ENCODE data around the gene ZBTB21.

- TF ChIP-seq CTCF (IDR thresholded peaks at IDR 0.05) (no peak), POLR2A (IDR thresholded peaks at IDR 0.05) (no peak), POLR2AphosphoS5 (IDR thresholded peaks at IDR 0.05) (no peak), EP300 (IDR thresholded peaks at IDR 0.05) (no peak)
Observed at GRCh38 chr21:41977034-41977950, 32.9 kb downstream of the ZBTB21 start.

Data from stomach (tissue), 4 donors.